Measurements from ENCODE around the gene PCK1. TPM values are rescaled to one million over a fixed set of nuclear protein-coding genes. Genes with fewer than 3 reads are reported as not detected.

Gene PCK1
- total RNA-seq, 1 donor from 2014 or later: 331 TPM

GRCh38 chr20:57601211-57601570 lies 40.3 kb downstream of the PCK1 start:
- DNase-seq (ENCODE audit: low spot score): no peak

GRCh38 chr20:57601737-57602136 lies 40.8 kb downstream of the PCK1 start:
- DNase-seq (ENCODE audit: low spot score): no peak

- DNase-seq (ENCODE audit: low spot score): no peak
Measured at GRCh38 chr20:57603120-57603519, 42.2 kb downstream of the PCK1 start.

- no peak for DNase-seq (ENCODE audit: low spot score)
Measured at GRCh38 chr20:57605045-57605444, 44.1 kb downstream of the PCK1 start.

- no peak for DNase-seq (ENCODE audit: low spot score)
Measured at GRCh38 chr20:57605878-57606277, 45.0 kb downstream of the PCK1 start.

- DNase-seq (ENCODE audit: low spot score): no peak
Measured at GRCh38 chr20:57608516-57608915, 47.6 kb downstream of the PCK1 start.

GRCh38 chr20:57609086-57609841 lies 48.4 kb downstream of the PCK1 start:
- DNase-seq (ENCODE audit: low spot score): no peak

- no peak for DNase-seq (ENCODE audit: low spot score)
Measured at GRCh38 chr20:57609842-57610167, 48.9 kb downstream of the PCK1 start.

- no peak for DNase-seq (ENCODE audit: low spot score)
Measured at GRCh38 chr20:57610261-57610952, 49.5 kb downstream of the PCK1 start.

GRCh38 chr20:57611586-57612311 lies 50.8 kb downstream of the PCK1 start:
- DNase-seq (ENCODE audit: low spot score): peak; percentile 72

GRCh38 chr20:57612436-57612835 lies 51.5 kb downstream of the PCK1 start:
- DNase-seq (ENCODE audit: low spot score): peak; percentile 41

- peak; percentile 77 for DNase-seq (ENCODE audit: low spot score)
Measured at GRCh38 chr20:57612916-57613315, 52.0 kb downstream of the PCK1 start.

GRCh38 chr20:57613481-57613921 lies 52.6 kb downstream of the PCK1 start:
- peak; percentile 76 for DNase-seq (ENCODE audit: low spot score)

- DNase-seq (ENCODE audit: low spot score): no peak
Measured at GRCh38 chr20:57614490-57615444, 53.9 kb downstream of the PCK1 start.

- no peak for DNase-seq (ENCODE audit: low spot score)
Measured at GRCh38 chr20:57615445-57615811, 54.5 kb downstream of the PCK1 start.

- no peak for DNase-seq (ENCODE audit: low spot score)
Measured at GRCh38 chr20:57616143-57616951, 55.4 kb downstream of the PCK1 start.

GRCh38 chr20:57617079-57617795 lies 56.3 kb downstream of the PCK1 start:
- no peak for DNase-seq (ENCODE audit: low spot score)
